GM12878 (cell line): ENCODE results near the gene MRPL34. TPM values are rescaled to one million over a fixed set of nuclear protein-coding genes. Genes with fewer than 3 reads are reported as not detected.

Experiments
- ATAC-seq: fragments of 200-7000 bp; cut with Tn5 transposase; 3 replicates; pipeline ENCODE4 v1.9.1; 2020; ENCODE audit warnings: mild to moderate bottlenecking, moderate library complexity
- BruUV-seq: library from RNA; stranded (reverse); fragments of 400-500 nt; replicated peaks from 2 replicates; lab custom pipeline; 2021; lab: Mats Ljungman, UMichigan
- CTCF ChIA-PET: fragments of 300-600 bp; sonication (Branson Sonifier 250); formaldehyde crosslinking; extraction: SDS; loops from one replicate; lab custom pipeline; 2021; ENCODE audit warnings: inconsistent platforms; lab: Yijun Ruan, JAX
- POLR2A ChIA-PET: fragments of 350-600 bp; formaldehyde crosslinking; extraction: SDS; loops from one replicate; lab custom pipeline; 2021; ENCODE audit warnings: inconsistent platforms; lab: Charles Lee
- RAD21 ChIA-PET: fragments of 300-600 bp; sonication (Branson Sonifier 250); formaldehyde crosslinking; loops from one replicate; lab custom pipeline; 2023; ENCODE audit warnings: antibody characterized with exemption; ENCODE audit not compliant: unreplicated experiment; lab: Charles Lee
- SMC1A ChIA-PET: fragments of 300-600 bp; sonication (Branson Sonifier 250); formaldehyde crosslinking; loops from one replicate; lab custom pipeline; 2023; ENCODE audit not compliant: unreplicated experiment, uncharacterized antibody; lab: Charles Lee
- DNase-seq: peaks from one replicate; pipeline ENCODE4 v3.0.0-alpha.2; 2011; ENCODE audit warnings: low read depth, low spot score
- FAIRE-seq: peaks from 3 replicates; lab custom pipeline; 2011; peaks lifted over from hg19 to GRCh38; lab: Jason Lieb, UNC
- H2AFZ ChIP-seq: 2 replicates; pipeline ENCODE4 v1.6.0; 2011; ENCODE audit warnings: low read depth, low read length, control low read depth; ENCODE audit not compliant: control insufficient read depth
- H3K27ac ChIP-seq: 2 replicates; pipeline ENCODE4 v1.5.1; 2011; ENCODE audit warnings: control low read depth; ENCODE audit not compliant: control insufficient read depth, insufficient read depth
- H3K27me3 ChIP-seq, 2 experiments: replicated peaks in 1 of 2; 2 replicates each; pipeline versions ENCODE4 v1.6.0 to v1.6.1; 2011; ENCODE audit warnings: low read length in 1 of 2; ENCODE audit not compliant: control insufficient read depth in 2 of 2, insufficient read depth in 2 of 2
- H3K36me3 ChIP-seq, 2 experiments: 2 replicates each; pipeline ENCODE4 v1.5.1; 2011; ENCODE audit warnings: low read length in 1 of 2; ENCODE audit not compliant: control insufficient read depth in 2 of 2, insufficient read depth in 2 of 2
- H3K4me1 ChIP-seq: 2 replicates; pipeline ENCODE4 v1.6.1; 2011; ENCODE audit warnings: mild to moderate bottlenecking, low read length, moderate library complexity, mixed read lengths; ENCODE audit not compliant: control insufficient read depth, insufficient read depth
- H3K4me2 ChIP-seq: 2 replicates; pipeline ENCODE4 v1.6.0; 2011; ENCODE audit warnings: control low read depth; ENCODE audit not compliant: control insufficient read depth, insufficient read depth
- H3K4me3 ChIP-seq: fragments of 200-600 bp; sonication (generic); 2 replicates; pipeline ENCODE4 v1.5.1; 2016
- H3K79me2 ChIP-seq: 2 replicates; pipeline ENCODE4 v1.6.0; 2011; ENCODE audit warnings: low read length; ENCODE audit not compliant: control insufficient read depth, insufficient read depth
- H3K9ac ChIP-seq: 2 replicates; pipeline ENCODE4 v1.8.0; 2011; ENCODE audit warnings: low read length, control low read depth, mixed read lengths; ENCODE audit not compliant: control insufficient read depth, insufficient read depth
- H3K9me3 ChIP-seq: replicated peaks from 3 replicates; pipeline ENCODE4 v1.5.1; 2011; ENCODE audit warnings: mild to moderate bottlenecking, low read length; ENCODE audit not compliant: control insufficient read depth, insufficient read depth
- H4K20me1 ChIP-seq: 2 replicates; pipeline ENCODE4 v1.6.0; 2011; ENCODE audit not compliant: control insufficient read depth, insufficient read depth
- CUX1 ChIP-seq: IDR thresholded peaks from 2 replicates; pipeline ENCODE4 v1.6.1; 2012; ENCODE audit warnings: improper control_type of control experiment, low read depth, low read length; ENCODE audit not compliant: insufficient replicate concordance
- EED ChIP-seq: sonication (generic); IDR thresholded peaks from 2 replicates; pipeline ENCODE4 v1.6.1; 2016; ENCODE audit warnings: antibody characterized with exemption, low read depth
- JUNB ChIP-seq: IDR thresholded peaks from 2 replicates; pipeline ENCODE4 v1.6.1; 2016; ENCODE audit warnings: antibody characterized with exemption, mild to moderate bottlenecking
- NFIC ChIP-seq: IDR thresholded peaks from 2 replicates; pipeline ENCODE4 v1.6.1; 2012; ENCODE audit warnings: low read depth, mild to moderate bottlenecking, inconsistent platforms, low read length, moderate library complexity
- NFYB ChIP-seq: IDR thresholded peaks from 2 replicates; pipeline ENCODE4 v1.6.1; 2011; ENCODE audit warnings: low read depth, mild to moderate bottlenecking, low read length, improper control_type of control experiment, moderate library complexity; ENCODE audit not compliant: insufficient read depth
- RELA ChIP-seq: fragments of 450-650 bp; IDR thresholded peaks from 2 replicates; pipeline ENCODE4 v1.8.0; 2014; ENCODE audit warnings: borderline replicate concordance; ENCODE audit not compliant: partially characterized antibody
- ZBTB11 ChIP-seq: fragments of 450-650 bp; formaldehyde crosslinking; IDR thresholded peaks from 2 replicates; pipeline ENCODE4 v1.5.0; 2022; ENCODE audit warnings: mild to moderate bottlenecking, missing genetic modification characterization
- ZBTB33 ChIP-seq: fragments of 450-650 bp; IDR thresholded peaks from 2 replicates; pipeline ENCODE4 v1.6.1; 2017; ENCODE audit warnings: mild to moderate bottlenecking
- ZSCAN29 ChIP-seq: fragments of 450-650 bp; IDR thresholded peaks from 2 replicates; pipeline ENCODE4 v1.6.1; 2017; ENCODE audit warnings: mild to moderate bottlenecking, moderate library complexity
- WGBS: methylation state at CpG from one replicate; pipeline ENCODE4 v1.1.6; 2016; ENCODE audit warnings: low lambda C conversion rate; ENCODE audit not compliant: insufficient replicate concordance, insufficient coverage; ENCODE audit errors: missing lambda C conversion rate; 5-methylcytosine and 5-hydroxymethylcytosine counted together
- in situ Hi-C: fragments of 300-500 bp; cut with MboI; formaldehyde crosslinking; loops from 9 replicates; pipeline ENCODE4 v1.14.3; 2018; ENCODE audit warnings: mixed read lengths
- intact Hi-C: fragments of 100-400 bp; cut with micrococcal nuclease; formaldehyde crosslinking; loops from one replicate; pipeline ENCODE4 v1.14.2; 2022; ENCODE audit not compliant: unreplicated experiment
- polyA plus RNA-seq, 11 experiments: library from polyadenylated mRNA; depleted of rRNA in 4 of 11; unstranded in 6 of 11; stranded (reverse) in 5 of 11; fragments of >200 nt; fragmentation: Nextera tagmentation in 4 of 11; fragmentation: Illumina TruSeq in 1 of 11; extraction: Ambion mirVana in 4 of 11; extraction: Trizol in 1 of 11; gene quantifications; 1 replicate in 1 of 11; 2 replicates in 10 of 11; pipeline versions ENCODE4 v1.2.1 to v1.2.3, GENCODE V29; 2011 to 2016; ENCODE audit warnings: inconsistent platforms in 2 of 11, missing spikeins in 2 of 11, low read depth in 1 of 11
- total RNA-seq, 4 experiments: library from RNA; depleted of rRNA in 3 of 4; stranded (reverse); fragments of >200 nt in 3 of 4; fragmentation: Illumina TruSeq in 1 of 4; extraction: Trizol in 1 of 4; gene quantifications; 2 replicates each; pipeline versions ENCODE4 v1.2.1 to v1.2.3, GENCODE V29; 2013 to 2021

Gene MRPL34
- total and polyA plus RNA-seq, 10 of the 15 experiments (the other 5 are each of a cell fraction or from before 2014, with no cell fraction given): 8.6 to 198 (median 78.6) TPM

- H3K36me3 ChIP-seq: no peaks in the 10 kb centered on the region; a peak in 1 of 4 replicates
- in situ Hi-C loops (no loop called here), intact Hi-C loops (loop anchor here (1.0 to 5.0 kb wide), 2 partner anchors 25 to 42 kb away; partner anchors contain the start of gene DDA1)
- ChIA-PET POLR2A (interaction anchor here (0.6 to 4.4 kb wide), 9 partner anchors 25 to 670 kb away, joined by 3 to 24 read pairs (median 6); partner anchors contain the start of genes ABHD8, BABAM1, DDA1 and MVB12A), CTCF (interaction anchor here (0.6 to 2.4 kb wide), 11 partner anchors 10 to 57 kb away, joined by 3 to 16 read pairs (median 4); partner anchors contain the start of genes DDA1 and MRPL34), SMC1A (interaction anchor here (0.6 to 1.7 kb wide), 7 partner anchors 10 to 68 kb away, joined by 3 to 8 read pairs (median 4); partner anchors contain the start of genes ABHD8, BABAM1, DDA1 and MRPL34), RAD21 (interaction anchor here (1.3 to 2.7 kb wide), 5 partner anchors 25 to 269 kb away, joined by 3 to 9 read pairs (median 7); partner anchors contain the start of gene DDA1)
- peak within 1 kb of the TSS; percentile 60; the same call in 1 of the 2 replicates for H3K9ac ChIP-seq
- H2AFZ ChIP-seq: peak within 1 kb of the TSS; percentile 77
- 3% methylated on average over 76 of the region's 86 CpGs for WGBS
- H3K79me2 ChIP-seq: peaks cover 6% of the 10 kb centered on the region
- peak within 1 kb of the TSS; percentile 83 for H3K4me2 ChIP-seq
- DNase-seq (peak; percentile 82), FAIRE-seq (peak; percentile 85), ATAC-seq (peak; percentile 74)
- H3K9me3 ChIP-seq: no peaks in the 10 kb centered on the region; the same call in 2 of the 3 replicates
- no TSS peak for BruUV-seq
- no peaks in the 10 kb centered on the region for H4K20me1 ChIP-seq
- H3K27ac ChIP-seq: peak within 1 kb of the TSS; percentile 52
- H3K27me3 ChIP-seq: no peaks in the 10 kb centered on the region; a peak in 1 of 4 replicates
- peaks cover 21% of the 10 kb centered on the region for H3K4me1 ChIP-seq
- peak within 1 kb of the TSS; percentile 80 for H3K4me3 ChIP-seq
- TF ChIP-seq NFIC (no peak), NFYB (no peak), JUNB (no peak), ZSCAN29 (0 out of 2 replicates have a peak, but pooled peaks have one; percentile 61), CUX1 (no peak), ZBTB11 (CRISPR knock-in tag) (no peak), RELA (no peak), ZBTB33 (no peak), EED (peak; percentile 58; the same call in 1 of the 2 replicates)
These were observed 29.0 kb downstream of the MRPL34 start, which contains the start of gene ANO8 for GRCh38 chr19:17334414-17335409. Gene ANO8 (minus strand): TSS chr19:17334855. CDS start chr19:17334670, 185 bp downstream.
